GM12872 (cell line): ENCODE data around the gene SYNGR3.

Experiments
- CTCF ChIP-seq: IDR thresholded peaks from 3 replicates; pipeline ENCODE4 v1.5.1; 2011; ENCODE audit warnings: low read depth, mild to moderate bottlenecking, low read length, moderate library complexity; ENCODE audit not compliant: insufficient read depth

The SYNGR3 gene

GRCh38 chr16:2003827-2004641, 14.3 kb downstream of the SYNGR3 start:
- peak; percentile 98 for TF ChIP-seq CTCF

- TF ChIP-seq CTCF, result no peak
Observed at GRCh38 chr16:2004795-2005517, 15.2 kb downstream of the SYNGR3 start.

GRCh38 chr16:2005646-2006045, 15.9 kb downstream of the SYNGR3 start:
- peak; percentile 63 for TF ChIP-seq CTCF

GRCh38 chr16:2006317-2006716, 16.5 kb downstream of the SYNGR3 start:
- no peak for TF ChIP-seq CTCF

- TF ChIP-seq CTCF, result no peak
Observed at GRCh38 chr16:2007081-2007836, 17.5 kb downstream of the SYNGR3 start.

GRCh38 chr16:2008009-2008526, 18.3 kb downstream of the SYNGR3 start:
- TF ChIP-seq CTCF, result no peak
